ENCODE measurements around the gene KPNA1.

DNA sequence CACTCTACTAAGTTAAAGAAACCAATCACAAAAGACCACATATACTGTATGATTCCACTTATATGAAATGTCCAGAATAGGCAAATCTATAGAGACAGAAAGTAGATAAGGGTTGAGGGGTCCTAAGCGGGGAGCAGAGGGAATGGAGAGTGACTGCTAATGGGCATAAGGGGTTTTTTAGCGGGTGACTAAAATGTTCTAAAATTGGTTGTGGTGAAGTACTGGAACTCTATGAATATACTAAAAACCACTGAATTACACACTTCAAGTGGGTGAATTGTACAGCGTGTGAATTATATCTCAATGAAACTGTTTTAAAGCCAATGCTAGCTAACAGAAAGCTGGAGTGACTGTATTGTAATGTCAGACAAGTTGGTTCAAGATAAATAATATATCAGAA lies 33.3 kb downstream of the KPNA1 start:
- no peak for TF ChIP-seq EZH2phosphoT487 (IDR thresholded peaks at IDR 0.05; ENCODE audit: unreplicated experiment)
- TF ChIP-seq, protein P1, sequence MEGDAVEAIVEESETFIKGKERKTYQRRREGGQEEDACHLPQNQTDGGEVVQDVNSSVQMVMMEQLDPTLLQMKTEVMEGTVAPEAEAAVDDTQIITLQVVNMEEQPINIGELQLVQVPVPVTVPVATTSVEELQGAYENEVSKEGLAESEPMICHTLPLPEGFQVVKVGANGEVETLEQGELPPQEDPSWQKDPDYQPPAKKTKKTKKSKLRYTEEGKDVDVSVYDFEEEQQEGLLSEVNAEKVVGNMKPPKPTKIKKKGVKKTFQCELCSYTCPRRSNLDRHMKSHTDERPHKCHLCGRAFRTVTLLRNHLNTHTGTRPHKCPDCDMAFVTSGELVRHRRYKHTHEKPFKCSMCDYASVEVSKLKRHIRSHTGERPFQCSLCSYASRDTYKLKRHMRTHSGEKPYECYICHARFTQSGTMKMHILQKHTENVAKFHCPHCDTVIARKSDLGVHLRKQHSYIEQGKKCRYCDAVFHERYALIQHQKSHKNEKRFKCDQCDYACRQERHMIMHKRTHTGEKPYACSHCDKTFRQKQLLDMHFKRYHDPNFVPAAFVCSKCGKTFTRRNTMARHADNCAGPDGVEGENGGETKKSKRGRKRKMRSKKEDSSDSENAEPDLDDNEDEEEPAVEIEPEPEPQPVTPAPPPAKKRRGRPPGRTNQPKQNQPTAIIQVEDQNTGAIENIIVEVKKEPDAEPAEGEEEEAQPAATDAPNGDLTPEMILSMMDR (conservative IDR thresholded peaks at IDR 0.05; ENCODE audit: low read depth in 2 of 2) = no peak

Data from GM23338 (cell line).